Activated CD8-positive, alpha-beta T cell treated with anti-CD3 and anti-CD28 coated beads for 36 hours (primary cell): Measurements from ENCODE around the gene CLEC16A. TPM values are rescaled to one million over a fixed set of nuclear protein-coding genes. Genes with fewer than 3 reads are reported as not detected.

Experiments
- ATAC-seq: fragments of 200-7000 bp; cut with Tn5 transposase; one replicate; pipeline ENCODE4 v1.10.0; 2021; ENCODE audit warnings: mild to moderate bottlenecking, moderate library complexity
- CTCF ChIA-PET: fragments of 350-600 bp; sonication (Branson Sonifier 250); formaldehyde crosslinking; loops from one replicate; lab custom pipeline; 2021; ENCODE audit warnings: antibody characterized with exemption; lab: Charles Lee
- POLR2A ChIA-PET: fragments of 350-600 bp; sonication (Branson Sonifier 250); formaldehyde crosslinking; loops from one replicate; lab custom pipeline; 2021; ENCODE audit warnings: antibody characterized with exemption; lab: Charles Lee
- DNase-seq: peaks from one replicate; pipeline ENCODE4 v3.0.0-alpha.2; 2020
- H3K27ac Mint-ChIP-seq: one replicate; pipeline ENCODE4 v1.8.0; 2021; ENCODE audit warnings: mild to moderate bottlenecking, mixed read lengths
- H3K27me3 Mint-ChIP-seq: one replicate; pipeline ENCODE4 v1.8.0; 2021; ENCODE audit warnings: mixed read lengths
- H3K36me3 Mint-ChIP-seq: one replicate; pipeline ENCODE4 v1.8.0; 2021; ENCODE audit warnings: low read depth, mixed read lengths
- H3K4me1 Mint-ChIP-seq: one replicate; pipeline ENCODE4 v1.8.0; 2021; ENCODE audit warnings: low read depth, mixed read lengths
- H3K4me3 Mint-ChIP-seq: one replicate; pipeline ENCODE4 v1.8.0; 2021; ENCODE audit warnings: mild to moderate bottlenecking, moderate library complexity, mixed read lengths
- H3K9me3 Mint-ChIP-seq: one replicate; pipeline ENCODE4 v1.8.0; 2021; ENCODE audit warnings: mixed read lengths
- intact Hi-C: fragments of 100-400 bp; cut with micrococcal nuclease; formaldehyde crosslinking; loops from one replicate; pipeline ENCODE4 v1.10.0; 2022
- total RNA-seq, 2 experiments: library from RNA; stranded (reverse); gene quantifications; one replicate each; pipeline ENCODE4 v1.2.3, GENCODE V29; 2021
- TF ChIP-seq, protein P1 (sequence below): fragments of 200-600 bp; IDR thresholded peaks from one replicate; pipeline ENCODE4 v1.8.0; 2022; ENCODE audit warnings: antibody characterized with exemption, mild to moderate bottlenecking

Gene CLEC16A
- total RNA-seq, 2 experiments from 2014 or later, result 20.4 to 21.7 TPM

DNA sequence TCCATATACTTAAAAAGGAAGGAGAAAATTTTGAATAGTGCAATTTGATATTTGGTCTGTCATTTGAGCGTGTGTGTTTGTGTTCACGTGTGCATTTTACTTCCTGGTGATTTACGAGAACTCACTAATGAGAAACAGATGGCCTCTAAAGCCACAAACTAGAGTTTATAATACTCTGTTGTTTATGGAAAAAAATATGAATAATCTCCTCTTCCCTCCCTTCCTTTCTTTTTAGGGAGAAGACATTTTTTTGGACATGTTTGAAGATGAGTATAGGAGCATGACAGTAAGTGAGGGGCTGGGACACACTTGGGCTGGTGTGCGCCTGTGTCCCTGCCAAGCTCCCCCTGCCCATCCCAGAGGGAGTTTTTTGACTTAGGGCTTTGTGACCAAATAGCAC lies 102.7 kb downstream of the CLEC16A start:
- POLR2A ChIA-PET, result interaction anchor here (1.5 kb wide), 1 partner anchor 48 kb away, joined by 3 read pairs; no protein-coding TSS in a partner anchor
- TF ChIP-seq, protein P1, sequence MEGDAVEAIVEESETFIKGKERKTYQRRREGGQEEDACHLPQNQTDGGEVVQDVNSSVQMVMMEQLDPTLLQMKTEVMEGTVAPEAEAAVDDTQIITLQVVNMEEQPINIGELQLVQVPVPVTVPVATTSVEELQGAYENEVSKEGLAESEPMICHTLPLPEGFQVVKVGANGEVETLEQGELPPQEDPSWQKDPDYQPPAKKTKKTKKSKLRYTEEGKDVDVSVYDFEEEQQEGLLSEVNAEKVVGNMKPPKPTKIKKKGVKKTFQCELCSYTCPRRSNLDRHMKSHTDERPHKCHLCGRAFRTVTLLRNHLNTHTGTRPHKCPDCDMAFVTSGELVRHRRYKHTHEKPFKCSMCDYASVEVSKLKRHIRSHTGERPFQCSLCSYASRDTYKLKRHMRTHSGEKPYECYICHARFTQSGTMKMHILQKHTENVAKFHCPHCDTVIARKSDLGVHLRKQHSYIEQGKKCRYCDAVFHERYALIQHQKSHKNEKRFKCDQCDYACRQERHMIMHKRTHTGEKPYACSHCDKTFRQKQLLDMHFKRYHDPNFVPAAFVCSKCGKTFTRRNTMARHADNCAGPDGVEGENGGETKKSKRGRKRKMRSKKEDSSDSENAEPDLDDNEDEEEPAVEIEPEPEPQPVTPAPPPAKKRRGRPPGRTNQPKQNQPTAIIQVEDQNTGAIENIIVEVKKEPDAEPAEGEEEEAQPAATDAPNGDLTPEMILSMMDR, result no peak
- CTCF ChIA-PET, result no interaction called here
- DNase-seq, result no peak
- Mint-ChIP-seq H3K4me1 (peaks cover 44% of the 10 kb centered on the region), H3K27me3 (no peaks in the 10 kb centered on the region), H3K4me3 (no peak overlapping the region), H3K36me3 (peaks cover 50% of the 10 kb centered on the region), H3K27ac (peak overlapping the region; percentile 30), H3K9me3 (no peaks in the 10 kb centered on the region)
- no peak for ATAC-seq
- intact Hi-C loops, result no loop called here

DNA sequence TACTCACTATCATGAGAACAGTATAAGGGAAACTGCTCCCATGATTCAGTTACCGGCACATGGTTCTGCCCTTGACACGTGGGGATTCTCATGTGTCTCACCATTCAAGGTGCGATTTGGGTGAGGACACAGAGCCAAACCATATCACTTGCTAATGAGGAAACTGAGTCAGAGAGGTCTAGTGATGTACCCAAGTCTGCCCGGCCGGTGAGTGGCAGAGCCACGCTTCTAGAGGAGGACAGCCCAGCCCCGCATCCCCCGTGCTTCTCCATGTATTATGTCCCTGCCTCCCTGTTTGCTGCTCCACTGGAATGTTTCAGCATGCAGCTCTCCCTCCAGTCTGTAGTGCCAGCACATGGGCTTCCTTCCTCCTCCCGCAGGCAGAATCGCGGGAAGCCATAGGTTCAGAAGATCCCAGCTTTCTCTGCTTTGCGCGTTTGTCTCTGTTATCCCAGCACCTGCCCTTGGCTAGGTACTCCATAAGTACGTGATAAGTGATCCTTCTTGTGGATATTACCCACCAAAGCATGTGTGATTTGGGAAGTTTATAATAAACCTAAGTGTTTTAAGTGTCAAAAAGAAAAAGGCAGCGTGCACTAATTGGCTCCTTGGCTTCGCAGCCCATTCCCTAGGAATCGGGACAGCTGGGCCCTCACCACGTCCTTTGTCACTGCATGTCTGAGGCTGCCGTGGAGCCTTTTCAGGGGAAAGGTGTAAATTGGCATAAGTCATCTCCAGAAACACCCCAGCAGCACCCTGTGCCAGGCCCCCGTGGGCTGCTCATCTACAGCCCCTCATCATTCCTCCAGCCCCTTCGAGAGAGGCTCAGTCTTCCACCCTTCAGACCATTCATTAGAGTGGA lies 103.8 kb downstream of the CLEC16A start:
- no peak overlapping the region for H3K4me3 Mint-ChIP-seq
- no peak for ATAC-seq
- H3K27ac Mint-ChIP-seq, result no peak overlapping the region
- peaks cover 55% of the 10 kb centered on the region for H3K36me3 Mint-ChIP-seq
- intact Hi-C loops, result no loop called here
- TF ChIP-seq, protein P1, result no peak
- H3K9me3 Mint-ChIP-seq, result no peaks in the 10 kb centered on the region
- no peaks in the 10 kb centered on the region for H3K27me3 Mint-ChIP-seq
- ChIA-PET POLR2A (interaction anchor here (1.1 kb wide), 1 partner anchor 82 kb away, joined by 5 read pairs; no protein-coding TSS in a partner anchor), CTCF (interaction anchor here (1.0 kb wide), 1 partner anchor 90 kb away, joined by 3 read pairs; no protein-coding TSS in a partner anchor)
- H3K4me1 Mint-ChIP-seq, result peaks cover 55% of the 10 kb centered on the region
- DNase-seq, result no peak

DNA sequence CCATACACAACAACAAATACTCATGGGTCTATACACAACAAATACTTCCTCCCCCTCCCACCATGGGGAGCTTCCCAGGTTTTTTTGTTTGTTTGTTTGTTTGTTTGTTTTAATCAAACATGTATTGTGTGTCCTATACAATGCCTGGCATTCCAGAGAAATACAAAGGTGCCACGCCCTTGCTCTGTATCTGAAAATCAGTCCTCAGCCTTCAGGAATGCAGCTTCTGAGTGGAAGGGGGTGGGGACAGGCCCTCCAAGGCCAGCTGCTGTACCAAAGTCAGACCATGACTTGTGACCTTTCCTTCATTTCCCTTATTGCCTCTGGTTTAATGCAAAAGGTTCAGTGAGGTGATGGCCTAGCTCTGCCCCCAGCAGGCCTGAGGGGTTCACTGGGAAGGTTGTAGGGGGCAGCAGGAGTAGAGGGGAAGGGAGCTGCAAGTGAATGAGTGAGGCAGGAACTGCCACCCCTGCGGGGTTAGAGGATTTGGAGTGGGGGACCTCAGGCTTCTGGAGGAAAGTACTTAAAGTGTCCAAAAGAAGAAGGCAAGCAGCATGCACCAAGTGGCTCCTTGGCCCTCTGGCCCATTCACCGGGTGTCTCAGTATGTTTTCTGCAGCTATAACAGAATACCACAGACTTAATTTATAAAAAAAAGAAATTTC lies 105.2 kb downstream of the CLEC16A start:
- DNase-seq (peak; percentile 30), ATAC-seq (no peak)
- ChIA-PET POLR2A (interaction anchor here (0.6 to 4.6 kb wide), 3 partner anchors 45 to 209 kb away, joined by 3 to 68 read pairs (median 19); partner anchors contain the start of gene SOCS1), CTCF (interaction anchor here (0.5 to 1.4 kb wide), 6 partner anchors 8 to 208 kb away, joined by 3 to 7 read pairs (median 3); partner anchors contain the start of gene SOCS1)
- Mint-ChIP-seq H3K9me3 (no peaks in the 10 kb centered on the region), H3K27me3 (no peaks in the 10 kb centered on the region), H3K36me3 (peaks cover 57% of the 10 kb centered on the region), H3K27ac (peak overlapping the region; percentile 49), H3K4me3 (no peak overlapping the region), H3K4me1 (peaks cover 65% of the 10 kb centered on the region)
- intact Hi-C loops, result loop anchor here (5.0 kb wide), 1 partner anchor 43 kb away; no protein-coding TSS in a partner anchor
- TF ChIP-seq, protein P1, result no peak

DNA sequence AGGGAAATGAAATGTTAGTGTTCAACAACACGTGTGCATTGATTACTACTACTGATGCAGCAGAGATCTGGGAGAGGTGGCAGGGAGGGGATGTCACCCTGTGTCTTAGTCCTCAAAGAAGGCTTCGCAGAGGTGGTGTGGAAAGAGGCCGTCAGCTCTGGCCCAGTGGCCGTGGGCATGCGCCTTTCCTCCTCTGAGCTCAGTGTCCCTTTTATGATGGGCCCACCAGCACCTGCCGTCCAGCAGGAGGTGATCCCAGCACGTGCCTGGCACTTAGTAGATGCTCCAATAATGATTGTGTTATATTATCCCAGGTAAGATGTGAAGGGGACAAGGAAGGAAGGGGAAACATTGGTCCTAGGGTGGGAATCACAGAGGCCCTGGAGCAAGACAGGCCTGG lies 106.2 kb downstream of the CLEC16A start:
- CTCF ChIA-PET, result interaction anchor here (0.8 to 2.3 kb wide), 3 partner anchors 44 to 205 kb away, joined by 3 to 6 read pairs (median 5); partner anchors contain the start of gene SOCS1
- H3K4me1 Mint-ChIP-seq, result peaks cover 69% of the 10 kb centered on the region
- H3K9me3 Mint-ChIP-seq, result no peaks in the 10 kb centered on the region
- TF ChIP-seq, protein P1, result no peak
- intact Hi-C loops, result loop anchor here (5.0 kb wide), 1 partner anchor 42 kb away; no protein-coding TSS in a partner anchor
- DNase-seq, result no peak
- H3K36me3 Mint-ChIP-seq, result peaks cover 58% of the 10 kb centered on the region
- POLR2A ChIA-PET, result interaction anchor here (3.7 to 4.6 kb wide), 2 partner anchors 44 to 204 kb away, joined by 19 to 68 read pairs; partner anchors contain the start of gene SOCS1
- no peaks in the 10 kb centered on the region for H3K27me3 Mint-ChIP-seq
- H3K27ac Mint-ChIP-seq, result peak overlapping the region; percentile 59
- no peak for ATAC-seq
- H3K4me3 Mint-ChIP-seq, result no peak overlapping the region
